GM12878 (cell line): ENCODE data around the gene CD300A. TPM values are rescaled to one million over a fixed set of nuclear protein-coding genes. Genes with fewer than 3 reads are reported as not detected.

ENCODE experiments used
- ATAC-seq: fragments of 200-7000 bp; cut with Tn5 transposase; 3 replicates; pipeline ENCODE4 v1.9.1; 2020; ENCODE audit warnings: mild to moderate bottlenecking, moderate library complexity
- BruUV-seq: library from RNA; stranded (reverse); fragments of 400-500 nt; replicated peaks from 2 replicates; lab custom pipeline; 2021; lab: Mats Ljungman, UMichigan
- CTCF ChIA-PET: fragments of 300-600 bp; sonication (Branson Sonifier 250); formaldehyde crosslinking; extraction: SDS; loops from one replicate; lab custom pipeline; 2021; ENCODE audit warnings: inconsistent platforms; lab: Yijun Ruan, JAX
- POLR2A ChIA-PET: fragments of 350-600 bp; formaldehyde crosslinking; extraction: SDS; loops from one replicate; lab custom pipeline; 2021; ENCODE audit warnings: inconsistent platforms; lab: Charles Lee
- RAD21 ChIA-PET: fragments of 300-600 bp; sonication (Branson Sonifier 250); formaldehyde crosslinking; loops from one replicate; lab custom pipeline; 2023; ENCODE audit warnings: antibody characterized with exemption; ENCODE audit not compliant: unreplicated experiment; lab: Charles Lee
- SMC1A ChIA-PET: fragments of 300-600 bp; sonication (Branson Sonifier 250); formaldehyde crosslinking; loops from one replicate; lab custom pipeline; 2023; ENCODE audit not compliant: unreplicated experiment, uncharacterized antibody; lab: Charles Lee
- DNase-seq: peaks from one replicate; pipeline ENCODE4 v3.0.0-alpha.2; 2011; ENCODE audit warnings: low read depth, low spot score
- FAIRE-seq: peaks from 3 replicates; lab custom pipeline; 2011; peaks lifted over from hg19 to GRCh38; lab: Jason Lieb, UNC
- H2AFZ ChIP-seq: 2 replicates; pipeline ENCODE4 v1.6.0; 2011; ENCODE audit warnings: low read depth, low read length, control low read depth; ENCODE audit not compliant: control insufficient read depth
- H3K27ac ChIP-seq: 2 replicates; pipeline ENCODE4 v1.5.1; 2011; ENCODE audit warnings: control low read depth; ENCODE audit not compliant: control insufficient read depth, insufficient read depth
- H3K27me3 ChIP-seq, 2 experiments: replicated peaks in 1 of 2; 2 replicates each; pipeline versions ENCODE4 v1.6.0 to v1.6.1; 2011; ENCODE audit warnings: low read length in 1 of 2; ENCODE audit not compliant: control insufficient read depth in 2 of 2, insufficient read depth in 2 of 2
- H3K36me3 ChIP-seq, 2 experiments: 2 replicates each; pipeline ENCODE4 v1.5.1; 2011; ENCODE audit warnings: low read length in 1 of 2; ENCODE audit not compliant: control insufficient read depth in 2 of 2, insufficient read depth in 2 of 2
- H3K4me1 ChIP-seq: 2 replicates; pipeline ENCODE4 v1.6.1; 2011; ENCODE audit warnings: mild to moderate bottlenecking, low read length, moderate library complexity, mixed read lengths; ENCODE audit not compliant: control insufficient read depth, insufficient read depth
- H3K4me2 ChIP-seq: 2 replicates; pipeline ENCODE4 v1.6.0; 2011; ENCODE audit warnings: control low read depth; ENCODE audit not compliant: control insufficient read depth, insufficient read depth
- H3K4me3 ChIP-seq: fragments of 200-600 bp; sonication (generic); 2 replicates; pipeline ENCODE4 v1.5.1; 2016
- H3K79me2 ChIP-seq: 2 replicates; pipeline ENCODE4 v1.6.0; 2011; ENCODE audit warnings: low read length; ENCODE audit not compliant: control insufficient read depth, insufficient read depth
- H3K9ac ChIP-seq: 2 replicates; pipeline ENCODE4 v1.8.0; 2011; ENCODE audit warnings: low read length, control low read depth, mixed read lengths; ENCODE audit not compliant: control insufficient read depth, insufficient read depth
- H3K9me3 ChIP-seq: replicated peaks from 3 replicates; pipeline ENCODE4 v1.5.1; 2011; ENCODE audit warnings: mild to moderate bottlenecking, low read length; ENCODE audit not compliant: control insufficient read depth, insufficient read depth
- H4K20me1 ChIP-seq: 2 replicates; pipeline ENCODE4 v1.6.0; 2011; ENCODE audit not compliant: control insufficient read depth, insufficient read depth
- MEF2B ChIP-seq: fragments of 450-650 bp; IDR thresholded peaks from 2 replicates; pipeline ENCODE4 v1.6.1; 2018; ENCODE audit warnings: mild to moderate bottlenecking, moderate library complexity; ENCODE audit not compliant: partially characterized antibody, poor library complexity, severe bottlenecking
- NFYB ChIP-seq: IDR thresholded peaks from 2 replicates; pipeline ENCODE4 v1.6.1; 2011; ENCODE audit warnings: low read depth, mild to moderate bottlenecking, low read length, improper control_type of control experiment, moderate library complexity; ENCODE audit not compliant: insufficient read depth
- NRF1 ChIP-seq: conservative IDR thresholded peaks from 2 replicates; pipeline ENCODE4 v1.6.1; 2011; ENCODE audit warnings: mild to moderate bottlenecking, low read depth, low read length, improper control_type of control experiment
- ZZZ3 ChIP-seq: IDR thresholded peaks from 2 replicates; pipeline ENCODE4 v1.6.1; 2011; ENCODE audit warnings: low read depth; ENCODE audit not compliant: control insufficient read depth, insufficient read length
- WGBS: methylation state at CpG from one replicate; pipeline ENCODE4 v1.1.6; 2016; ENCODE audit warnings: low lambda C conversion rate; ENCODE audit not compliant: insufficient replicate concordance, insufficient coverage; ENCODE audit errors: missing lambda C conversion rate; 5-methylcytosine and 5-hydroxymethylcytosine counted together
- in situ Hi-C: fragments of 300-500 bp; cut with MboI; formaldehyde crosslinking; loops from 9 replicates; pipeline ENCODE4 v1.14.3; 2018; ENCODE audit warnings: mixed read lengths
- intact Hi-C: fragments of 100-400 bp; cut with micrococcal nuclease; formaldehyde crosslinking; loops from one replicate; pipeline ENCODE4 v1.14.2; 2022; ENCODE audit not compliant: unreplicated experiment
- polyA plus RNA-seq, 11 experiments: library from polyadenylated mRNA; depleted of rRNA in 4 of 11; unstranded in 6 of 11; stranded (reverse) in 5 of 11; fragments of >200 nt; fragmentation: Nextera tagmentation in 4 of 11; fragmentation: Illumina TruSeq in 1 of 11; extraction: Ambion mirVana in 4 of 11; extraction: Trizol in 1 of 11; gene quantifications; 1 replicate in 1 of 11; 2 replicates in 10 of 11; pipeline versions ENCODE4 v1.2.1 to v1.2.3, GENCODE V29; 2011 to 2016; ENCODE audit warnings: inconsistent platforms in 2 of 11, missing spikeins in 2 of 11, low read depth in 1 of 11
- total RNA-seq, 4 experiments: library from RNA; depleted of rRNA in 3 of 4; stranded (reverse); fragments of >200 nt in 3 of 4; fragmentation: Illumina TruSeq in 1 of 4; extraction: Trizol in 1 of 4; gene quantifications; 2 replicates each; pipeline versions ENCODE4 v1.2.1 to v1.2.3, GENCODE V29; 2013 to 2021
- TF ChIP-seq, protein P1 (sequence below): fragments of 450-650 bp; IDR thresholded peaks from 2 replicates; pipeline ENCODE4 v1.6.1; 2017; ENCODE audit warnings: mild to moderate bottlenecking, moderate library complexity

Gene CD300A
- total and polyA plus RNA-seq, 10 of the 15 experiments (the other 5 are each of a cell fraction or from before 2014, with no cell fraction given) = 10.6 to 128 (median 36.1) TPM

DNA sequence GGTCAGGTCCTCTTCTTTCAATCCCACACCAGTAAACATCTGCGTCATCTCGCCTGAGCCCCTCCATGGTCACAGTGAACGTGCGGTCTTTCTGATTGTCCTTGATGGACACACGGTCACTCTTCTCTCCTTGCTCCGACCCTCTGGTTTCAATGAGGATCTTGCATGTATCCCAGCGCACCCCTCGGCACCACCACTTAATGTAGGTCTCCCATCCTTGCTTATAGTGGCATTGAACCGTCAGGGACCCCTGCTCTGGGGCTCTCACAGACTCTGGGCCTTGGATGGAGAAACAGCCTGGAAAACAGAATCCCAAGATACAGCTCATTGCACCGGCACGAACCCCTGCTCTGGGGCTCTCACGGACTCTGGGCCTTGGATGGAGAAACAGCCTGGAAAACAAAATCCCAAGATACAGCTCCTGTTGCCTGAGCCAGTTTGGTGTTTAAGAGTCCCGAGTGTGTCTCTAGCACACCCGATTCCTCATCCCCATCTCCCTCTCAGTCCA, 59.4 kb downstream of the CD300A start (continued):
- TF ChIP-seq, protein P1, sequence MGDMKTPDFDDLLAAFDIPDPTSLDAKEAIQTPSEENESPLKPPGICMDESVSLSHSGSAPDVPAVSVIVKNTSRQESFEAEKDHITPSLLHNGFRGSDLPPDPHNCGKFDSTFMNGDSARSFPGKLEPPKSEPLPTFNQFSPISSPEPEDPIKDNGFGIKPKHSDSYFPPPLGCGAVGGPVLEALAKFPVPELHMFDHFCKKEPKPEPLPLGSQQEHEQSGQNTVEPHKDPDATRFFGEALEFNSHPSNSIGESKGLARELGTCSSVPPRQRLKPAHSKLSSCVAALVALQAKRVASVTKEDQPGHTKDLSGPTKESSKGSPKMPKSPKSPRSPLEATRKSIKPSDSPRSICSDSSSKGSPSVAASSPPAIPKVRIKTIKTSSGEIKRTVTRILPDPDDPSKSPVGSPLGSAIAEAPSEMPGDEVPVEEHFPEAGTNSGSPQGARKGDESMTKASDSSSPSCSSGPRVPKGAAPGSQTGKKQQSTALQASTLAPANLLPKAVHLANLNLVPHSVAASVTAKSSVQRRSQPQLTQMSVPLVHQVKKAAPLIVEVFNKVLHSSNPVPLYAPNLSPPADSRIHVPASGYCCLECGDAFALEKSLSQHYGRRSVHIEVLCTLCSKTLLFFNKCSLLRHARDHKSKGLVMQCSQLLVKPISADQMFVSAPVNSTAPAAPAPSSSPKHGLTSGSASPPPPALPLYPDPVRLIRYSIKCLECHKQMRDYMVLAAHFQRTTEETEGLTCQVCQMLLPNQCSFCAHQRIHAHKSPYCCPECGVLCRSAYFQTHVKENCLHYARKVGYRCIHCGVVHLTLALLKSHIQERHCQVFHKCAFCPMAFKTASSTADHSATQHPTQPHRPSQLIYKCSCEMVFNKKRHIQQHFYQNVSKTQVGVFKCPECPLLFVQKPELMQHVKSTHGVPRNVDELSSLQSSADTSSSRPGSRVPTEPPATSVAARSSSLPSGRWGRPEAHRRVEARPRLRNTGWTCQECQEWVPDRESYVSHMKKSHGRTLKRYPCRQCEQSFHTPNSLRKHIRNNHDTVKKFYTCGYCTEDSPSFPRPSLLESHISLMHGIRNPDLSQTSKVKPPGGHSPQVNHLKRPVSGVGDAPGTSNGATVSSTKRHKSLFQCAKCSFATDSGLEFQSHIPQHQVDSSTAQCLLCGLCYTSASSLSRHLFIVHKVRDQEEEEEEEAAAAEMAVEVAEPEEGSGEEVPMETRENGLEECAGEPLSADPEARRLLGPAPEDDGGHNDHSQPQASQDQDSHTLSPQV = no peak
- no peak for TF ChIP-seq NFYB
- TF ChIP-seq, all 136 proteins: peak for 0

DNA sequence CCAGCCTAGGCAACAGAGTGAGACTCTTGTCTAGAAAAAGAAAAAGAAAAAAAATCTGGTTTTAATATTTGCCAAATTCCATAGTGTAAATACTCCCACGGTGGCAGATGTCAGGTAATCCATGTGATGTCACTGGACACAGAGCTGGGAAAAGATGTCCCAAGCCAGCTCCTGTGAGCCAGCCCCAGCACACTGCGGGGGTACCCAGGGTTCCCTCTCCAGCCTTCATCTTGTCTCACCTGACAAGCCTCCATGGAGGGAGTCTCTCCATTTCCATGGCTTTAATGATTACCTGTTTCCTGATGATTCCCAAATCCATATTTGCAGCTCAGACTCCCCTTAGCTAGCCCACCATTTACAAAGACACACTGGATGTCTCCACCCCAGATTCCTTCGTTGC, 60.2 kb downstream of the CD300A start:
- Histone ChIP-seq H3K9me3 (no peaks in the 10 kb centered on the region; the same call in 2 of the 3 replicates), H3K9ac (no peak overlapping the region), H3K4me1 (peaks cover 4% of the 10 kb centered on the region), H3K36me3 (no peaks in the 10 kb centered on the region), H3K27me3 (no peaks in the 10 kb centered on the region; a peak in 1 of 4 replicates), H2AFZ (no peak overlapping the region), H3K79me2 (no peaks in the 10 kb centered on the region), H3K4me3 (no peak overlapping the region), H3K4me2 (no peak overlapping the region), H4K20me1 (no peaks in the 10 kb centered on the region), H3K27ac (no peak overlapping the region)
- ATAC-seq = no peak
- intact Hi-C loops = no loop called here
- SMC1A ChIA-PET = interaction anchor here (0.7 to 7.5 kb wide), 3 partner anchors 15 to 34 kb away, joined by 4 to 45 read pairs (median 4); no protein-coding TSS in a partner anchor
- no peak for FAIRE-seq
- WGBS = 41% methylated on average over 3 of the region's 3 CpGs
- TF ChIP-seq ZZZ3 (no peak), MEF2B (no peak), NRF1 (no peak)
- RAD21 ChIA-PET = interaction anchor here (1.0 to 4.7 kb wide), 5 partner anchors 11 to 147 kb away, joined by 3 to 22 read pairs (median 4); no protein-coding TSS in a partner anchor
- no peak for DNase-seq
- POLR2A ChIA-PET = interaction anchor here (1.0 kb wide), 1 partner anchor 62 kb away, joined by 3 read pairs; no protein-coding TSS in a partner anchor
- CTCF ChIA-PET = interaction anchor here (0.7 to 2.6 kb wide), 3 partner anchors 27 to 159 kb away, joined by 3 to 10 read pairs (median 4); no protein-coding TSS in a partner anchor
- in situ Hi-C loops = no loop called here
- BruUV-seq = no TSS peak
